CD1c-positive myeloid dendritic cell (primary cell): ENCODE data around the gene GREB1.

ENCODE experiments used
- DNase-seq: peaks from one replicate; pipeline ENCODE4 v3.0.0-alpha.2; 2016; ENCODE audit errors: extremely low spot score

The GREB1 gene

DNA sequence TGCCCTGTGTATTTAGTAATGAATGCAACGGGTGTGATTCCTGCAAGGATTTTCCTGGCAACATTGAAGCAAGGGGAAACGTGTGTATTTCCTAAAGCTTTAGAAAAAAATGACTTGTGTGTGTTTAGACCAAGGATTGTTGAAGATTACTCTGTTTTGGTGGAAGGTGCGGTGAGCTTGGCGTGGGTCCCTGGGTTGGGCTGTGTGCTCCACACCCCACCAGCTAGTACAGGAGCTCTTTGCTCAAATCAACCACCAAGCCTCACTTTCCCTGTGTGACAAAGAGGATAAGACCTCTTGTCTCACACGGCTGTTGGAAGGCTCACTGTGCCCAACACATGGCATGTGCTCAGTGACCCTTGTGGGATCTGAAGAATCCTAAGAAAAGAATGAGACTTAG lies 21.4 kb upstream of the GREB1 start:
- no peak for DNase-seq

DNA sequence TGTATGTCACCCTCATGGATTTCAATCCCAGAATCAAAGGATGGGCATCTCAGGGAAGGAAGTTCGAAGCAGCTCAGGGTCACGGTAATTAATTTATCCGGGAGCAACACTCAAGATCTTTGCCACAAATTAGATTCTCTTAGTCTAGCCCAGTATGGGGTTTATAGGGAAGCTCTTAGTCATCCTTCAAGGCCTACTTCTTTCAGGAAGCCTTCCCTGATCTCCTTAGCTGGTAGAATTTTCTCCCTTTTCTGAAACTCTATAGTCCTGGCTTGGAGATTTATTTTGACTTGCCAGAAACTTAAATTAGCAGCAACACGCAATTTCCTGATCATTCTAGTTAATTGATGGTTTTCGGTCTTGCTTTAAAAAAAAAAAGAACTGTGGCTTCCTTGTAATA lies 20.5 kb upstream of the GREB1 start:
- DNase-seq = no peak

DNA sequence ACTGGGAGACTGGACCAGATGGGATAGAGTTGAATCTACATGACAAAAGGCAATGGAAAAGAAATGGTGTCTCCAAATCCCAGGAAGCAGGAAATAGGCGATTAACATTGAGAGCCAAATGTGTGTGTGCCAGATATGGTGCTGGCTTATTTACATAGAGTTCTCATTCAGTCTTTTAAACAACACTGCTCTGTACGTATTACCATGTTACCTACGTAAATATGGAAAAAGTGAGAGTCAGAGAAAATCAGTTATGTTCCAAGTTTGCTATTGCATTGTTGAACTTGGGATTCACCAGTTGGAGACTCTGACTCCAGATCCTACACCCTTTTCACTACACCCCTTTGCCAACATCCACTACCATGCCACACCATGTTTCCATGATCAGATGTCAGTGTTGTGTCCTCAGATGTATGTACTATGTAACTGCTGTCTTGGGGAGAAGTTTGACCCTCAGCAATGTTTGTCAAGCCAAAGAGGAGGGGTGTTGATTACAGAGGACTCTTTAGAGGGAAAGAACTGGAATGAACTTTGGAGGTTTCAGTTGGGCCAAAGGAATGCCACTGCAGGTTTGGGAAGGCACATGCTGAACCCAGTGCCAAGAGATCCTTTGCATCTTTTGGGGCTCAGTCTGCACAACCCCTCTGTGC lies 19.6 kb upstream of the GREB1 start:
- DNase-seq = no peak

DNA sequence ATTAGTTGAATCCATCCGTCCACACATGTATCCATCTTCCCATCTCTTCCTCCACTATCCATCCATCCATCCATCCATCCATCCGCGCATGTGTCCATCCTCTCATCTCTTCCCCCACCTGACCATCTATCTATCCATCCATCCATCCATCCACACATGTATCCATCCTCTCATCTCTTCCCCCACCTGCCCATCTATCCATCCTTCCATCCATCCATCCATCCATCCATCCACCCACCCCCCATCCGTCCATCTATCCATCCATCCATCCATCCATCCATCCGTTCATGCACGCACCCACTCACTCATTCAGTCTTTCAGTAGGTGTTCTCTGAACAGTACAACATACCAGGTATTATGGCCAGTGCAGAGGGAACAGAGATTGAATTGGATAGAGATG lies 18.9 kb upstream of the GREB1 start:
- no peak for DNase-seq

DNA sequence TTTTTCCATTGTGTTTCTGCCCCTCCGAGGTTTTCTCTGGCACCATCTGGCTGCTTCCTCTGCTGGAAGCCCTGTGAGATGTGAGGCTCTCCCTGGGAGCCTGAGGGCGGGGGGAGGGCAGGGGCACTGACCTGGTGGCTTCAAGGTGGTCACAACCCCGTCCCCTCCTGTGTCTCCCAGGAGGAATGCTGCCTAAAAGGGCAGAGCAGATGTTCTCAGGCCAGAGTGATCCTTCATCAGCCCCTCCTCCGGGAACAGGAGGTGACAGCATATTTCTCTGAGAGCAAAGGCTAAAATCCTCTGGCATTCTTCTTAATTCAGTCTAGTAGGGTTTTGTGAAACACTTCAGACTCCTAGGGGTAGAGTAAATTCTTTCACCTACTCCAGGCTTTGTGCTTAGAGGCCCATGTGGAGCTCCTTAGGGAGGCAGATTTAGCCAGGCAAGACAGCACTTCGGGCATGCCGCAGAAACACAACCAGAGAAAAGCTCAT lies 18.3 kb upstream of the GREB1 start:
- DNase-seq = no peak

DNA sequence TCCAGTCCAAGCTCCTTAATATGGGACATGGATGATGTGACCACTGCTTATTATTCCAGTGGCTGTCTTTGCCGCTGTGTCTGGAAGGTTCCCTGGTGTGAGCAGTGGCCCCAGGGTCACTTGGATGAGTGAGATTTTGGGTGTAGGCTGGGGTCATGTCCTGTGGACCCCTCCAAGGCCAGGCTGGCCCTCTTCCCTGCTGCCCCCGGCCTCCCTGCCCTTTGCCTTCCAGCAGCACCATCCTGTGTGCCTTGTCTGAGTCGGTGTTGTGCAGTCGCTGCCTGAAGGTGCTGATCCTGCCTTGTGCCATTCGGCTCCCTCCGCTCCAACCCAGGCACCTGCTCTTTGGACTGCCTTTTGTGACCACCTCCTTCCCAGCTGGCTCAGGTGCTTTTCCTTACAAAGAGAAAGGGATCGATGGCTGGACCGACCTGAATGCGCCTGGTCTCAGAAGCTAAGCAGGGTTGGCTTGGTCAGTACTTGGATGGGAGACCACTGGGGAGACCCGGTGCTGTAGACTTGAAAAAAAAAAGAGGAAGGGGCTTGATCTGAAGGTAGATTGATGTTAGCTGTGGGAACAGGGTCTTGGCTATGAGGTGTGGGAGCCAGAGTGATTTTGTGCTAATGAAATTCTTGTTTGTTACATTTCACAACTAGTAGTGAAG lies 16.7 kb upstream of the GREB1 start:
- DNase-seq = no peak

DNA sequence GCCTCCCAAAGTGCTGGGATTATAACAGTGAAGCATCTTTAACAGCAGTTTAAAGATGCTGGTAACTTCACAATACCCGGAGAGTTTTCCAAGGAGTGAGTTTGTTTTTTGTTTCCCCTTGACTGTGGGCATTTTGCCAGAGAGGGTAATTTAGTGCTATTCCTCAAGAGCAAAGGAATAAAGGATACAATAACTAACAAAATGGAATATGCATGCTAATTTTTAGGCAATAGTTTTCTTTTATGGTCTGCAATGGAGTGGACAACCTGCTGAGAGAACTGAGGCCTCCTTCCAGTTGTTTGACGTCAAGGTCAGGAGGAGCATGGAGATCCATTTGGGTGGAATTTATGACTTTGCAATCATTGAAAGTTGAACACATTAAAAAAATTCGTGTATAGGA lies 15.9 kb upstream of the GREB1 start:
- no peak for DNase-seq

DNA sequence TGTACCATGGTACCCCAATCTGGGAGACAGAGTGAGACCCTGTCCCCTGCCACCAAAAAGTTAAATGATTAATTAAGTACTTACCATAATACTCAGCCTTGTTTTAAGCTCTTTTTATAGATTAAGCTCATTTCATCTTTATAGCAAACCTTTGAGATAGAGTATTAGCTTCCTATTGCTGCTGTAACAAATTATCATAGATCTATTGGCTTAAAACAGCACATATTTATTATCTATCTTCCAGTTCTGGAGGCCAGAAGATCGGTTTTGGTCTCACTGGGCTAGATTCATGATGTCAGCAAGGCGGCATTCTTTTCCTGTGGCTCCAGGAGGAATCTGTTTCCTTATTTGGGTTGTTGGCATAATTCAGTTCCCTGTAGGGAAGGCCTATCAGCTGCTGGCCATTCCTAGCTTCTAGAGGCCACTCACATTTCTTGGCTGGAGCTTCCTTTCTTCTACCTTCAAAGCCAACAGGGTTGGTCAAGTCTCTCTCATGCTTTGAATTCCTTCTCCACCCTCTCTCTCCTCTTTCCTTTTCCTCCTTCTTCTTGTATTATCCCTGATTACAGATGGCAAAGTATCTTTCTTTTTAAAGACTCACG lies 13.7 kb upstream of the GREB1 start:
- no peak for DNase-seq

DNA sequence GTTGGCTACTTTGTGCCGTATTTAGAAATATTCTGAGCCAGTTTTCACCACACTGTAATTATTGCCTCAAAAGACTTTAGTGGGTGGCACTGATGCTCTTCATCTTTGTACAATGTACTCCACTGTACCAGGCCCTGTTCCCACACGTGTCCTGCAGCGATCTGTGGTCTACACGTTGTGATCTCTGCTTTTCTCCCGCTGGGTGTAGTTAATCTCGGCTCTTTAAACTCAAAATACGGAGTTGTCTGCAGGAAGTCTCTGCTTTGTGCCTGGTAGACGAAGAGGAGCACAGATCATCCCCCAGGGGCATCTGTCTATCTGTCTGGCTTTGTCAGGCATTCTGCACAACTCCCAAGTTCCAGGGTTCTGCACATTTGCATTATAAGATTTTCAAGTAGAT lies 12.1 kb upstream of the GREB1 start:
- no peak for DNase-seq

DNA sequence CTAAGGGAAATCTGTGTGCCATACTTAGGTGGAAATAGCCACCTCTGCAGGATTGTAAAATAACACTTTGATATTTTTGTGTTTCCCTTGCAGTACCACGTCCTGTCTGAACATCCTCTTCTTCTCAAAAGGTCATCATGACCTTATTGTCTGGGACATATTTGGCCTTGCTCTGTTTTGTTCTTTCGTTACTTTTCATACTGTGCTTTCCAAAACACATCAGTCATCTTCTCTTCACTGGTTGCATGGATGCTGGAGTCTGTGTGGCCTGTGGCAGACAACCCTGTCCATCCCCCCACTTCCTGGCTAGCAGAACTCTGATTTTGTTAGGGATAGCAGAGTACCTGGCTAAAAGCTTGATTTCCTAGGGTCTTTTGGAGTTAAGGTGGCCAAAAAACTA lies 9.4 kb upstream of the GREB1 start:
- DNase-seq = no peak

DNA sequence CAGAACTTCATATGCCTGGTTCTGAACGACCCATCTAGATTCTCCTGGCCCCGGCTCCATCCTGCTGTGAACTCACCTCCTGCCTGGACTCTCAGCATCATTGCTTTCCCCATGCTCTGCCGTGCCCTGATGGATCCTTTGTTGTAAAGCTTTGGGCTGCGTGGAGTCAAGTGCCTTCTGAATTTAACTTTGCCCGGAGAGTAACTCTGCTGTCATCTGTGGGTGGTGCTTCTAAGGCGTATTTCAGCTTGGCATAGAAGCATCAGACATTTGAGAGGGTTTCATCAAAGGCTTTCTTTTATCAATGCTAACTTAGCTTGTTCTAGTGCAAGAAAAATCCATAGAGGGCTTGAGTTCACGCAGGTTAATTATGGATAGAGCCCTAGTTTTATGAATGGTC lies 8.1 kb upstream of the GREB1 start:
- no peak for DNase-seq

DNA sequence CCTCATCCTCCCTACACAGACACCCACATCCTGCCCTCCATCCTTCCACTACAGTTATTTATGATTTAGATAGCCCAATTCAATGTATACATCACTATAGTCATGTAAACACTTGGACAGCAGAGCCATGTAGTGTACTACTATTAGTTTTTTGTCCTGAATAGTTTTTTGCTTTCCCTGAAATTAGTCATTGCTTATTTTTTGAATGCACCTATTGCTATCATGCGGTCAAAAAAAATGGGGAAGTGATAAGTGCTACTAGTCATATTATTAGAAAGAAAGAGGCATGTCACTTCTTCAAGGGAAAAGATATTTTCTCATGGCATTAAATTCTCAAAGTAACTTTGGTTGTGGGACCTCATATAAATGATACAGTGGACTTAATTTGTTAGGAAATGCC lies 6.8 kb upstream of the GREB1 start:
- peak; percentile 2 for DNase-seq

DNA sequence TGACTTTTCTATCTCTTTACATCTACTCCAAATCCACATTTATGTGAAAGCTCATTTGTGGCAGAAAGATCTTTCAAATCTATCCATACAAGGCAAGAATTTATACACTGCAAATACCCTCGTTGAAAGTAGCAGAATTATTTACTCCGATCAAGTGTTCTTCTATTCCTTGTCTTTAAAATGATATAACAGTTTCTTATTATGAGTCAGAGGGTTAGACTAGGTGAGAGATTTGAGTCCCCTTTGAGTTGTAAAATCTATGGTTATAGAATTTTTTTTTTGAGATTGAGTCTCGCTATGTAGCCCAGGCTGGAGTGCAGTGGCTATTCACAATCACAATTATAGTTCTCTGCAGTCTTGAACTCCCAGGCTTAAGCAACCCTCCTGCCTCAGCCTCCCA lies 5.6 kb upstream of the GREB1 start:
- DNase-seq = no peak

DNA sequence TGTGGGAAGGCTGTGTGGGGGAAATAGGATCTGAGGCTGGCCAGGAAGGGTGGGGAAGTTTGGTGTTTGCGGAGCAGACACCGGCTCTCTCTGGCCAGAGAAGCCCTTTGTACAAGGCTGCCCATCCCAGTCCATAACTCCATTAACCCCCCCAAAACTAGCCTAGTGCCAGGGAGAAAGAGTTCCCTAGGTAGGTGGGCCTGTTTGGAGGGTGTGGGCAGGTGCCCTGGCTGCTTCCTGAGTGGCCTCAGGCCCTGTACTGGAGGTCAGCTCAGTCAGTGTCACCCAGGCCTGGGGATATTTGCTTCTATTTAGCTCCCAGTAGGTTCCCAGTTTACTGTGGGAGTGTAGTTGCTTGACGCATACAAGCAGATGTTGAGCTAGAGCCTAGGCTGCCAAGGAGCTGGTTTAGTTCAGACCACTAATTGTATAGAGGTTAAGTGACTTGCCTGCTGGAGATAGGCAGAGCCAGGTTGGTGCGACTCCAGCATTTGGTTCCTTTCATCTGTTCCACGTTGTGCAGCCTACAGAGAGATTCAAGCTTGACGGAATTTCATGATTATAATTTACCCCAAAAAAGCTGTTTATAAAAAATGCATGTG lies 2.9 kb upstream of the GREB1 start:
- no peak for DNase-seq

DNA sequence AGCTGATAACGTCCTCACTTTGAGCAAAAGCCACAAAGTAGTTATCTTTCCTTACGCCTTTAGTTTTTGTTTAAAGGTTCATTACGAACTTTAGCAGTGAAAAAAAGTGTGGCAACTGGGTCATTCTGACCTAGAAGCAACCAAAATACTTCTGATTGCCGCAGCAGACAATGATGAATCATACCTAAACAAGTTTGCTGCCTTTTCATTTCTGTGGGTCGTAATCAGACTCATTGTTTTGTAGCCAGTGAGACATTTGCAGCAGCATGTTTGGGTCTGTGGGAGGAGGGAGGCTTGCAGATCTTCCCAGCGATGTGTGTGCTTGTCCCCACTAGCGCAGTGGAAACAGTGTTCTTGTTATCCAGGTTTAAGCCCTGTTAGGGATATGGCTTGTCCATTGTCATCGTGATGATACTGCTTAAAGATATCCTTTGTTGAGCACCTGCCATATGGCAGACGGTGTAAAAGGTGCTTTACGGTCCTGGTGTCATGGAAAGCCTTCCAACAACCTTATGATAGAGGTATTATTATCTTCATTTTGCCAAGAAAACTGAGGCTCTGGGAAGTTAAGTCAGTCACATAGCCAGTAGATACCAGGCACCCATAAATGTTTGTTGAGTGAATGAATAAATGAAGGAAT lies 1.3 kb upstream of the GREB1 start:
- DNase-seq = no peak

DNA sequence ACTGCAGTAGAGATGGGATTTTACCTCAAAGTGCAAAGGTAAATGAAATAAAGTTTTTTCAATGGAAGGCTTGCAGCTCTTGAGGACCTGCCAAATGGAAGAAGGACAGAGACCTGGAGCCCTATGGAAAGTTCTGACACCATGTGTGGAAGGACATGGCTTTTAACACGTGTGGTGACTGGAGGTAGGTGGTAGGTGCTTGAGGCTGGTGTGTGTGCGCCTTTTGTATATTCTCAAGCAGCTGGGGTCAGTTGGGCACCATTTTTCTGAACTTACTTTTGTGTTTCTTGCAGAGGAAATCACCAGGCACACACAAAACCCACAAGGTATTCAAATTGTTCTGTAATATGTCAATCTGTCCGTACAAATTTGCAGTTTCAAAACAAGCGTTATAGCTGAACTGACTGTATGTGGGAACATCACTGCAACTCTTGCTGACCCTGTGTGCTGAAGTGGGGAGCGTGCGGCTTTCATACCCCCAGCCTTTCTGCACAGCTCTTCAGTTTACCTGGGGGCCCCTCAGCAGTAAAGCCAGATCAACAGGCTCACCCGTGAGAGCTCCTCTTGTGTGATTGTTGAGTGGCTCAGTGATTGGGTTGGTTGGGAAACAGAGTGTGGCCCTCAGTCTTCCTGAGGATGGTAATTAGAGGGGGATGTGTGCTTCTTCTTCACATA lies 363 bp downstream of the GREB1 start:
- DNase-seq = no peak

DNA sequence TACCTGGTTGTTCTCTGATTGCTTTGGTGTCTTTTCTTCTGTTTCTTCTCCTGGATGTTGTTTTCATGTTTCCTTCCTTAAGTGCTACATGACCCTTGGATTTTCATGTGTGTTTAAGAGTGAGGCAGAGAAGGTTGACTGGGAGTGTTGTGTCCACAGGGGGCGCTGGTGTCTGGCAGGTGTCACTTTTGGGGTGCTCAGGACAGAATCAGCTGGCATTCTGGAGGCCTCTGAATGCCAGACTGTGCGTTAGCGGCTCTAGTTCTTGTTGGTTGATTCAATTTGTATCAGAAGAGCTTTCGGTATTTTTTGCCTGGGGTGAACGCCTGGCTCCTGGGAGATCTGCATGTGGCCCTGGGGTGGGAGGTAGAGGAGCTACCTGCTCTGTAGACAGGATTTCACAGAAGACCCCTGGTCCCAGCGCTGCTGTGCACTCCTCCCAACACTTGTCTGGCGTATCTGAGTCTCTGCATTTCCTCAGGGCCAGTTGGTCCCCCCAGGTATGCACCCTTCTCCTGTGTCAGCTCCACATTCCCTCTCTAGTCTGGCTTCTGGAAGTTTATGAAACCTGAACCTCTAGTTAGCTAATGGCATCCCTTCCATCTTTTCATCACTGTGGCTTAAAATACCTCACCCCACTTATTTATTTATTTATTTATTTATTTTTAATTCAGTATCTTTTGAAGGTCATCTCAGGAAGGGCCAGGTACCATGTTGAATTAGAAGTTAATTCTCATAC lies 1.1 kb downstream of the GREB1 start:
- no peak for DNase-seq

DNA sequence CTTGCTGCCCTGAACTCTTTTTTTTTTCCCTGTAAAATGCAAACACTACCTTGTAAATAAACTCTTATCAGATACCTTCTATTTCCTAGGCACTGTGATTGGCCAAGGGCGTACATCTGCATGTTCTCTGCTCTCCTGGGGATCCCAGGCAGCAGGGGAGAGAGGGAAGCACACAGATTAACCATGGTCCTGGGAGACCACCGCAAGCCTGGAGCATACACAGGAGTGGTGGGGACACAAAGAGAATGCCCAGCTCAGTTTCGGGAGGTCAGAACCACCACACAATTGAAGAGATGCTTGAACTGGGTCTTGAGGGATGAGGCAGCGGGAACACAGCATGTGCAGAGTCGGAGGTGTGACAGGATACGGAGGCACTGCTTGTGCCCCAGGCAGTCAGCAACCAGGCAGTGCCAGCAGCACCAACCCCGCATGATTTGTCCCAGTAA lies 2.1 kb downstream of the GREB1 start:
- no peak for DNase-seq

DNA sequence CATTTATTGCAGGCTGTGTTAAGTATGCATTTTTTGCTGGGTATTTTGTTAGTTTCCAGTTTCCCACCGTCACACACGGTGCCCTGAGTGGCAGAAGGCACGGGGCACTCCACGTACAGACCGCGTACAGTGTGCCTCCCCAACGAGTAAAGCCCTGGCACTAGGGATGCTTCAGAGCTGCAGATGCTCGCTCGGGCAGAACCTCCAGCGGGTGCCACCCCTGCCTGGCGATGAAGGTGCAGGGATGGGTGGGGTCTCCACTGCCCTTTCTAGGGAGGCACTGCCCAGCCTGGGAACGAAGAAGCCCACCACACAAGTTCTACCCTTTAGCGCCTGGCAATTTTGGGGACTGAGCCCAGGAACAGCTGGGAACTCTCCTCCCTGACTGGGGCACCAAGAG lies 4.1 kb downstream of the GREB1 start:
- no peak for DNase-seq

DNA sequence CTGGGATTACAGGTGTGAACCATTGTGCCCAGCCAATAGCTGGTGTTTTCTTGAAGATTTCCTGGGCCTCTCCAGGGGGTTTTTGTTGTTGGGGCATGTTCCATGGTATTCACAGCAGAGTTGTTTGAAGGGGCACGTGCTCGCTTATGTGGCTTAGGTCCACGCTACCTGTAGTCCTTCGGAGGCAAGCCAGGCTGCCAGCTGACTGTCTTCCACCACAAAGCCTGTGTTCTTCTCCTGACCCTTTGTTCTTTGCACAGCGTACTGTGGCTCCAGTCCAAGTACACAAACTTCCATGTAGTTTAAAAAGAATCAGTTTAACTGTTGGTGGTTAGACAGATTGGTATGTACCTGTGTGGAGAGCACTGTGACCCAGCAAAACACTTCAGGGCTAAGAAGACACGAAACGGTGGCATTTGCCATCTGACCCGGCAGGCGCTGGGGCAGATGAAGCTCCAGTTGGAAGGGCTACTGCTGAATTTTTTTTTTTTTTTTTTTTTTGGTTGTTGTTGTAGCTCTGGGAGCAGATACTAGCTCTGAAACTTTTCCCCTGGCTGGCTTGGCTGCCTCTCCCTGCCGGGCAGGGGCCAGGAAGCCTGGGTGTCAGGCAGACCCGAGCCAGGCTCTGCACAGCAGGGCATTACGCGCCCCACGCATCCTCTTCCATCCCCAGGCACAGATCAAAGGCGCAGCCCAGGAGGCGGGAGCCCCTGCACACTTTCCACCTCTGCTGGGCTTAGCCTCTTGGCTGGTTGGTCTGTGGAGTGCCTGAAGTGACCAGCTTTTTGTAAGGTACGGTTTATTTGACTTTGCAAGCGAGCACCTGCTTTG lies 5.7 kb downstream of the GREB1 start:
- DNase-seq = no peak
